D721Med (cell line): ENCODE data around the gene ABRACL.

Experiments used
- DNase-seq: peaks from one replicate; pipeline ENCODE4 v3.0.0; 2011; ENCODE audit warnings: low spot score; ENCODE audit not compliant: insufficient read length
- FAIRE-seq: peaks from 2 replicates; lab custom pipeline; 2011; peaks lifted over from hg19 to GRCh38; lab: Jason Lieb, UNC
- CTCF ChIP-seq: IDR thresholded peaks from 2 replicates; pipeline ENCODE4 v1.5.1; 2012; ENCODE audit warnings: mild to moderate bottlenecking, control low read depth; ENCODE audit not compliant: insufficient read depth; ENCODE audit errors: missing control alignments

The ABRACL gene

GRCh38 chr6:139079018-139079417, 50.5 kb downstream of the ABRACL start:
- FAIRE-seq, result no peak
- no peak for TF ChIP-seq CTCF

DNA sequence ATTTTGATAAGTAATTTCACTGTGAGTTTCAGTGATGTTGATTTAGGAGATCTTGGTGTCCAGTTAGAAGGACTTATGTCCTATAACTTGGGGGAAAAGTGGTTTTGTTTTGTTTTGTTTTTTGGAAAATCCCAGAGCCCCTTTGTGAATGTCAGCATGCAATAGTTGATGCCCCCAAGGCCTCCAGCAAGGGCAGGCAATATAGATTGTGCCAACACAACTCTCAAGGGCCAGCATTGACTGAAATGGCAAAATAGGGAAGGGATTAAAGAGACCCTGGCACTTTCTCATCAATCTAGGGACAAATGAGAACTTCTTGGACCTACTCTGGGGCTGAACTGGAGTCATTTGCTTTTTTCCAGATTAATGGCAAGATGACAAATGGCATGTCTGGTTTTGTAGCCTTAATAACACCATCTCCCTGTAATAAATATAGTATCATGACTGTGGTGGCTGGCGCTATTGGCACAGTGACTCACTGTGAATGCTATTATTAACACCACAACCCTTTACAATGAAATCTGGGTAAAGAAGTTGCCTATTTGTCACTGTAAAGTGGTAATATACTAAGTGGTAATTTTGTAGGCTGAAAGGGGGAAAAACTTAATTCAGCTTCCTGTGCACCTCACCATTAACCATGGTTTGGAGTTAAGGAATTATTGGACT, 51.8 kb downstream of the ABRACL start:
- TF ChIP-seq CTCF, result no peak
- FAIRE-seq, result no peak
- DNase-seq, result no peak

More at GRCh38 chr6:139079018-139079417, 50.5 kb downstream of the ABRACL start:
- DNase-seq, result no peak

- no peak for DNase-seq
- FAIRE-seq, result no peak
- TF ChIP-seq CTCF, result no peak
Measured at GRCh38 chr6:139081471-139081870, 52.9 kb downstream of the ABRACL start.

GRCh38 chr6:139082370-139082769, 53.8 kb downstream of the ABRACL start:
- FAIRE-seq (no peak), DNase-seq (no peak)
- no peak for TF ChIP-seq CTCF

DNA sequence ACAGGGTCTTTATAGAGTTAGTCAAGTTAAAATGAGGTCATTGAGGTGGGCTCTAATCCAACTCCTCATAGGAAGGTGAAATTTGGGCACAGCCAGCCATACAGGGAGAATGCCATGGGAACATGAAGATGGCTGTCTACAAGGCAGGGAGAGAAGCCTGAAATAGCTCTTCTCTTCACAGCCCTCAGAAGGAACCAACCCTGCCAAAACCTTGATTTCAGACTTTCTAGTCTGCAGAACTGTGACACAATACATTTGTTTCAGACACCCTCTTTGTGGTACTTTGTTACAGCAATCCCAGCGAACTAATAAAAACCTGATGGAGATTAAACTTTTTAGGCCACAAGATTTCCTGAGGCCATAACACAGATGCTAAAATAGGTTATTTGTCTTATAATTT, 63.3 kb downstream of the ABRACL start:
- TF ChIP-seq CTCF, result no peak
- DNase-seq (no peak), FAIRE-seq (no peak)
